ENCODE results near the gene KLHL34.

DNA sequence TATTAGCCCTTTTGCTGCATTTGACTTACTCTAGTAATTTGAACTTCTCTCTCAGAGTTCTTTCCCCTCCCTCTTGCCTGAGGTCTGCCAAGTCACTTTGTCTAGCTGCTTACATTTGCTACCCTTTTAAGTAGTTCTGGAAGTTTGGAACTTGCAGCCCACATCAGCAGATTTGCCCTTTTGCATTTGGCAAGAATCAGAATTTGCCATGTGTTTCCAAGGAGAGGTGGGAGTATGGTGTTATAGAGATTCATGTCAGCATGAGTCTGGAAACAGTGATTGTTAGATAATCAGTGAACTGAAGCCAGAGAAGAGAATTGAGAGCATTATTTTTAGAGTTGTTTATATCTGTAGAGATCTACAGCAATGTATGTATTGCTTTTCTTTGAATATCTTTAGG is 52.1 kb downstream of the KLHL34 start:
- TF ChIP-seq, protein P1, sequence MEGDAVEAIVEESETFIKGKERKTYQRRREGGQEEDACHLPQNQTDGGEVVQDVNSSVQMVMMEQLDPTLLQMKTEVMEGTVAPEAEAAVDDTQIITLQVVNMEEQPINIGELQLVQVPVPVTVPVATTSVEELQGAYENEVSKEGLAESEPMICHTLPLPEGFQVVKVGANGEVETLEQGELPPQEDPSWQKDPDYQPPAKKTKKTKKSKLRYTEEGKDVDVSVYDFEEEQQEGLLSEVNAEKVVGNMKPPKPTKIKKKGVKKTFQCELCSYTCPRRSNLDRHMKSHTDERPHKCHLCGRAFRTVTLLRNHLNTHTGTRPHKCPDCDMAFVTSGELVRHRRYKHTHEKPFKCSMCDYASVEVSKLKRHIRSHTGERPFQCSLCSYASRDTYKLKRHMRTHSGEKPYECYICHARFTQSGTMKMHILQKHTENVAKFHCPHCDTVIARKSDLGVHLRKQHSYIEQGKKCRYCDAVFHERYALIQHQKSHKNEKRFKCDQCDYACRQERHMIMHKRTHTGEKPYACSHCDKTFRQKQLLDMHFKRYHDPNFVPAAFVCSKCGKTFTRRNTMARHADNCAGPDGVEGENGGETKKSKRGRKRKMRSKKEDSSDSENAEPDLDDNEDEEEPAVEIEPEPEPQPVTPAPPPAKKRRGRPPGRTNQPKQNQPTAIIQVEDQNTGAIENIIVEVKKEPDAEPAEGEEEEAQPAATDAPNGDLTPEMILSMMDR (conservative IDR thresholded peaks at IDR 0.05) = no peak
- TF ChIP-seq ZFX (IDR thresholded peaks at IDR 0.05) = no peak
